ENCODE measurements around the gene LDB2.

The LDB2 gene

GRCh38 chr4:16617435-16617834 lies 281.0 kb downstream of the LDB2 start:
- 92% methylated on average over 5 of the region's 5 CpGs for WGBS, 2 experiments
- Histone ChIP-seq H3K27me3 (ENCODE audit: control insufficient read depth, insufficient read depth, low read length, poor library complexity, severe bottlenecking) (no peaks in the 10 kb centered on the region), H3K4me3 (ENCODE audit: insufficient read depth, low read depth, low read length) (no peak overlapping the region), H3K36me3 (ENCODE audit: control insufficient read depth, insufficient read depth, low read length) (no peaks in the 10 kb centered on the region), H3K27ac (ENCODE audit: insufficient read depth, low read depth, low read length, poor library complexity, severe bottlenecking) (no peak overlapping the region), H3K9me3 (ENCODE audit: control insufficient read depth, low read length) (no peaks in the 10 kb centered on the region), H3K4me1 (ENCODE audit: control insufficient read depth, insufficient read depth, low read length) (no peaks in the 10 kb centered on the region)

DNA sequence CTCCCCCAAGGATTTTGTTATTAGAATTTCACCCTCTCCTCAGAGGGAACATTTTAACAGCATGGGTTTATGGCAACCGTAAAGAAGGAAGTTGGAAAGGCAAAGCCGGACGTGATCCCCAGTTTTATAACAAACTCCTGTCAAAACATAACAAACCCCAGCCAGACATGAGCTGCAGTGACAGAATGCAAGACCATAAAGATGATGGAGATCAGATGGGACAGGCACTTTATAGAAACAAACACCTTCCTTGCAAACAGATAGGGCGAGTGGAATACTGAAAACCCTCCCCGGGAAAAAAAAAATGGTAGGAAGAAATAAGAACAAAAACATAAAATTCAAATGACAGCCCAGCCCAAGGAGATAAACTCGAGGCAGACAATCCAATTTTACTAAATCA lies 281.4 kb downstream of the LDB2 start:
- H3K4me3 ChIP-seq (ENCODE audit: insufficient read depth, low read depth, low read length): no peak overlapping the region
- H3K27ac ChIP-seq (ENCODE audit: insufficient read depth, low read depth, low read length, poor library complexity, severe bottlenecking): no peak overlapping the region
- no peaks in the 10 kb centered on the region for H3K4me1 ChIP-seq (ENCODE audit: control insufficient read depth, insufficient read depth, low read length)
- no peaks in the 10 kb centered on the region for H3K9me3 ChIP-seq (ENCODE audit: control insufficient read depth, low read length)
- WGBS, 2 experiments: 93 to 95% methylated on average over 3 to 6 of the region's 6 CpGs
- H3K27me3 ChIP-seq (ENCODE audit: control insufficient read depth, insufficient read depth, low read length, poor library complexity, severe bottlenecking): no peaks in the 10 kb centered on the region
- H3K36me3 ChIP-seq (ENCODE audit: control insufficient read depth, insufficient read depth, low read length): no peaks in the 10 kb centered on the region

GRCh38 chr4:16609170-16609758 lies 289.2 kb downstream of the LDB2 start:
- Histone ChIP-seq H3K27ac (ENCODE audit: insufficient read depth, low read depth, low read length, poor library complexity, severe bottlenecking) (no peak overlapping the region), H3K36me3 (ENCODE audit: control insufficient read depth, insufficient read depth, low read length) (no peaks in the 10 kb centered on the region), H3K9me3 (ENCODE audit: control insufficient read depth, low read length) (no peaks in the 10 kb centered on the region), H3K4me3 (ENCODE audit: insufficient read depth, low read depth, low read length) (no peak overlapping the region), H3K4me1 (ENCODE audit: control insufficient read depth, insufficient read depth, low read length) (peaks cover 11% of the 10 kb centered on the region), H3K27me3 (ENCODE audit: control insufficient read depth, insufficient read depth, low read length, poor library complexity, severe bottlenecking) (no peaks in the 10 kb centered on the region)
- WGBS, 2 experiments: 78 to 81% methylated on average over 10 of the region's 10 CpGs

- Histone ChIP-seq H3K4me1 (ENCODE audit: control insufficient read depth, insufficient read depth, low read length) (peaks cover 11% of the 10 kb centered on the region), H3K27ac (ENCODE audit: insufficient read depth, low read depth, low read length, poor library complexity, severe bottlenecking) (no peak overlapping the region), H3K36me3 (ENCODE audit: control insufficient read depth, insufficient read depth, low read length) (no peaks in the 10 kb centered on the region), H3K27me3 (ENCODE audit: control insufficient read depth, insufficient read depth, low read length, poor library complexity, severe bottlenecking) (no peaks in the 10 kb centered on the region), H3K9me3 (ENCODE audit: control insufficient read depth, low read length) (no peaks in the 10 kb centered on the region), H3K4me3 (ENCODE audit: insufficient read depth, low read depth, low read length) (no peak overlapping the region)
- 94 to 95% methylated on average over 16 of the region's 16 CpGs for WGBS, 2 experiments
Measured at GRCh38 chr4:16608611-16609125, 289.8 kb downstream of the LDB2 start.

- 86 to 88% methylated on average over 4 to 5 of the region's 5 CpGs for WGBS, 2 experiments
- Histone ChIP-seq H3K27me3 (ENCODE audit: control insufficient read depth, insufficient read depth, low read length, poor library complexity, severe bottlenecking) (no peaks in the 10 kb centered on the region), H3K27ac (ENCODE audit: insufficient read depth, low read depth, low read length, poor library complexity, severe bottlenecking) (no peak overlapping the region), H3K4me1 (ENCODE audit: control insufficient read depth, insufficient read depth, low read length) (peaks cover 11% of the 10 kb centered on the region), H3K36me3 (ENCODE audit: control insufficient read depth, insufficient read depth, low read length) (no peaks in the 10 kb centered on the region), H3K9me3 (ENCODE audit: control insufficient read depth, low read length) (no peaks in the 10 kb centered on the region), H3K4me3 (ENCODE audit: insufficient read depth, low read depth, low read length) (no peak overlapping the region)
Measured at GRCh38 chr4:16608123-16608522, 290.3 kb downstream of the LDB2 start.

DNA sequence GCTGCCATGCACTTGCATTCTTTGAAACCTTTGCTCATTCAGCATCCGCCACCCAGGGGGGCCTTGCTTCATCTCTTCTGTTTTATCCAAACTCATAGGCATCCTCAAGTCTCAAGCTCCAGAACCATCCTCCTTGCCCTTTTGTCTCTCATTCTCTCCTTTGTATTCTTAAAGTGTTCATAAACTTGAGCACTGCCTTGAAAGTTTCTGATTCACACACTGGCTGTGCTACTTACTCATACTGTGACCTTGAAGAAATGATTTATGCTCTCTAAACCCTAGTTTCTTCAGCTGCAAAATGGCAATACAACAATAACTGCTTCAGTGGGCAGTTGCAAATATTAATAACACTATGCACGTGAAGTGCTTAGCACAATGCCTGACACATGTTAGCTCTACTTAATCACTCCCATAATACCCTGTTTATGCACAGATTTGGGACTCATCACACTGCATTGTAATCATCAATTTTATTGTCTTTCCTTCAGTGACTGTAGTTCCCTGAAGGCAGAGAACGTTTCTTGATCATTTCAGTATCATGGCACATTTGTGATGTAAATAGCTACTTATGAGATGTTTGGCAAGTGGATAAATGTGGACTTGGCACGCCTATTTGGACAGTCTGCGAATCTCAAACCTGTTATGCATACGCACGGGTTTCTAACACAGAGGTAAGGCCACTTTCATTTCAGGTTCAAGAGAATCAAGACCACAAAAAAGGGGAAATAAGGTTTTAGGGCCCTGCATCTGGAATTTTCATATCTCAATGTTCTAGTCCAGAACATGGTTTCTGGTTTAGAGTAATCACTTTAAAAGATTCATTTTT lies 291.0 kb downstream of the LDB2 start:
- 91 to 93% methylated on average over 7 of the region's 7 CpGs for WGBS, 2 experiments
- no peak overlapping the region for H3K27ac ChIP-seq (ENCODE audit: insufficient read depth, low read depth, low read length, poor library complexity, severe bottlenecking)
- H3K4me3 ChIP-seq (ENCODE audit: insufficient read depth, low read depth, low read length): no peak overlapping the region
- no peaks in the 10 kb centered on the region for H3K9me3 ChIP-seq (ENCODE audit: control insufficient read depth, low read length)
- H3K36me3 ChIP-seq (ENCODE audit: control insufficient read depth, insufficient read depth, low read length): no peaks in the 10 kb centered on the region
- no peaks in the 10 kb centered on the region for H3K27me3 ChIP-seq (ENCODE audit: control insufficient read depth, insufficient read depth, low read length, poor library complexity, severe bottlenecking)
- peaks cover 11% of the 10 kb centered on the region for H3K4me1 ChIP-seq (ENCODE audit: control insufficient read depth, insufficient read depth, low read length)

DNA sequence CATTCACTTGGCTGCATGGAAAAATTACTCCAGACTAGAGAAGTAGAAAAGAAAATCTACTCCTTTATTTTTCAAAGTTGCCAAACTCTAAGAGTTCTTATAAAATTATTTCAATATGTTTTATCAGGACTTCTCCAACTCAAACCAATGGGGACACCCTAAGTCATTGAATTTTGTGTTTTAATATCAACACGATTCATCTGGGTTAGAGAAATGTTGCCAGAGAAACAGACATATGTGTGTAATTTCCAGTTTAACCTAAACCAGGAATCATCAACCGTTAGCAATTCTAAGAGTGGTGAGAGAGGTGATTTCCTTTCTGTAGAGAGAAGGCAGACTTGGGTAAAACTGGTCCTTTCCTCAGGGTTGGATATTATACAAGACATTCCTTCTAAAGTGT lies 291.8 kb downstream of the LDB2 start:
- Histone ChIP-seq H3K4me1 (ENCODE audit: control insufficient read depth, insufficient read depth, low read length) (peaks cover 11% of the 10 kb centered on the region), H3K36me3 (ENCODE audit: control insufficient read depth, insufficient read depth, low read length) (no peaks in the 10 kb centered on the region), H3K4me3 (ENCODE audit: insufficient read depth, low read depth, low read length) (no peak overlapping the region), H3K27ac (ENCODE audit: insufficient read depth, low read depth, low read length, poor library complexity, severe bottlenecking) (no peak overlapping the region), H3K27me3 (ENCODE audit: control insufficient read depth, insufficient read depth, low read length, poor library complexity, severe bottlenecking) (no peaks in the 10 kb centered on the region), H3K9me3 (ENCODE audit: control insufficient read depth, low read length) (no peaks in the 10 kb centered on the region)
- 89 to 92% methylated on average over 2 of the region's 2 CpGs for WGBS, 2 experiments

DNA sequence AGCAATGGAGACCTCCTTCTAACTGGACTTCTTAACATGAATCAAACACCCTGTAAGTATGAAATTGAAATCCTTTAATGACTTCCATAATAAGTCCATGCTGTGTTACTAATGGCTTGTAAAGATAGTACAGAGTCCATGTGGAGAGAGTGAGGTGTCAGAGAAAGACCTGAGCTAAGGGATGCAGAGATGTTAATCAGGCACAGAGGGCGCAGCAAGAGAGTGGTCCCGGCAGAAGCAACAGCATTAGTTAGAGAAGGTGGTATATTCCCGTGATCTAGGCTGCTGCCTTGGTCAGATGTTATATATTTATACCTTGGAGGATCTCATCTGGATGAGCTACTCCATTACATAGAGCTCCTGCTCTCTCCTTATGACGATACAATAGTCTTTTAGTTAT lies 295.3 kb downstream of the LDB2 start:
- Histone ChIP-seq H3K36me3 (ENCODE audit: control insufficient read depth, insufficient read depth, low read length) (no peaks in the 10 kb centered on the region), H3K27ac (ENCODE audit: insufficient read depth, low read depth, low read length, poor library complexity, severe bottlenecking) (no peak overlapping the region), H3K4me3 (ENCODE audit: insufficient read depth, low read depth, low read length) (no peak overlapping the region), H3K4me1 (ENCODE audit: control insufficient read depth, insufficient read depth, low read length) (peaks cover 8% of the 10 kb centered on the region), H3K27me3 (ENCODE audit: control insufficient read depth, insufficient read depth, low read length, poor library complexity, severe bottlenecking) (no peaks in the 10 kb centered on the region), H3K9me3 (ENCODE audit: control insufficient read depth, low read length) (no peaks in the 10 kb centered on the region)
- 87 to 90% methylated on average over 3 of the region's 4 CpGs for WGBS, 2 experiments

DNA sequence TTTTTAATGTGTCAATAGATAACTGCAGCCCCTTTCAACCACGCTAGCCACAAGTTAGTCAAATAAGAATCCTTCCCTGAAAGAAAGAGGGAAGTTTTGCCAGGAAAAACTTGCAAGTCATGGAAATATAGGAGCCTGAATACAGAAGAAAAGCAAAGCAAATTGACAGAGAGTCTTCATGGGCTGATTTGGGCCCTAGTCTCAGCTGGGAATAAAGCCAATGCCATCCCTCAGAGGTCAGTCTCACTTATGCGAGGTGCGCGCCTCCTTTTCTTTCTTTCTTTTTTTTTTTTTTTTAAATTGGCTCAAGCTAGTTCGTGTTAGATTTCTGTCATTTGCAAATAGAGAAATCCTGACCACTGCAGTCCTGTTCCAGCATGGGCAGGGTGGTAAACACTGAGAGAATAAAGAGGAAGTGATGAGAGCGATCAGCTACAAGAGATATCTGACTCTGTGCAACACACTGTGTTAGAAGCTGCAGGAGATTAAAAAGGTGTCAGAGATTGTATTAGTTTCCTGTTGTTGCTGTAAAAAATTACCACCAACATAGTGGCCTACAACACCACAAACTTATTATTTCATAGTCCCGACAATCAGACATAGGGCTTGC lies 299.7 kb downstream of the LDB2 start:
- no peaks in the 10 kb centered on the region for H3K27me3 ChIP-seq (ENCODE audit: control insufficient read depth, insufficient read depth, low read length, poor library complexity, severe bottlenecking)
- H3K4me3 ChIP-seq (ENCODE audit: insufficient read depth, low read depth, low read length): no peak overlapping the region
- H3K4me1 ChIP-seq (ENCODE audit: control insufficient read depth, insufficient read depth, low read length): peaks cover 21% of the 10 kb centered on the region
- 91 to 94% methylated on average over 7 of the region's 7 CpGs for WGBS, 2 experiments
- no peaks in the 10 kb centered on the region for H3K9me3 ChIP-seq (ENCODE audit: control insufficient read depth, low read length)
- H3K27ac ChIP-seq (ENCODE audit: insufficient read depth, low read depth, low read length, poor library complexity, severe bottlenecking): no peak overlapping the region
- H3K36me3 ChIP-seq (ENCODE audit: control insufficient read depth, insufficient read depth, low read length): no peaks in the 10 kb centered on the region

GRCh38 chr4:16597845-16598596 lies 300.4 kb downstream of the LDB2 start:
- peak overlapping the region; percentile 39 for H3K27ac ChIP-seq (ENCODE audit: insufficient read depth, low read depth, low read length, poor library complexity, severe bottlenecking)
- no peaks in the 10 kb centered on the region for H3K36me3 ChIP-seq (ENCODE audit: control insufficient read depth, insufficient read depth, low read length)
- H3K4me3 ChIP-seq (ENCODE audit: insufficient read depth, low read depth, low read length): no peak overlapping the region
- peaks cover 23% of the 10 kb centered on the region for H3K4me1 ChIP-seq (ENCODE audit: control insufficient read depth, insufficient read depth, low read length)
- no peaks in the 10 kb centered on the region for H3K9me3 ChIP-seq (ENCODE audit: control insufficient read depth, low read length)
- H3K27me3 ChIP-seq (ENCODE audit: control insufficient read depth, insufficient read depth, low read length, poor library complexity, severe bottlenecking): no peaks in the 10 kb centered on the region
- WGBS, 2 experiments: 89 to 94% methylated on average over 6 of the region's 6 CpGs
